H1 (cell line): ENCODE measurements around the gene CISD1. TPM values are rescaled to one million over a fixed set of nuclear protein-coding genes. Genes with fewer than 3 reads are reported as not detected.

Source experiments
- CTCF ChIA-PET: fragments of 300-600 bp; sonication (Branson Sonifier 250); formaldehyde crosslinking; loops from one replicate; lab custom pipeline; 2021; ENCODE audit not compliant: partially characterized antibody; lab: Charles Lee
- POLR2A ChIA-PET: fragments of 300-600 bp; sonication (Branson Sonifier 250); formaldehyde crosslinking; loops from one replicate; lab custom pipeline; 2021; ENCODE audit warnings: inconsistent platforms; ENCODE audit not compliant: partially characterized antibody; lab: Charles Lee
- DNase-seq, 2 experiments: peaks; one replicate each; pipeline versions ENCODE4 v3.0.0 to v3.0.0-alpha.2; 2010 to 2022; ENCODE audit warnings: low spot score in 2 of 2, low read depth in 1 of 2, mixed read lengths in 1 of 2
- FAIRE-seq: peaks from 2 replicates; lab custom pipeline; 2011; peaks lifted over from hg19 to GRCh38; lab: Jason Lieb, UNC
- H2AFZ ChIP-seq: 2 replicates; pipeline ENCODE4 v1.8.1; 2012; ENCODE audit warnings: low read length, inconsistent platforms
- H2AK5ac ChIP-seq: 2 replicates; pipeline ENCODE4 v1.6.1; 2013; ENCODE audit warnings: low read depth, low read length
- H2BK120ac ChIP-seq: replicated peaks from 2 replicates; pipeline ENCODE3; 2013; ENCODE audit warnings: low read depth, low read length, inconsistent platforms
- H2BK12ac ChIP-seq: 2 replicates; pipeline ENCODE4 v1.6.1; 2013; ENCODE audit warnings: low read depth, low read length
- H2BK15ac ChIP-seq: 2 replicates; pipeline ENCODE4 v1.6.1; 2013; ENCODE audit warnings: low read length
- H2BK20ac ChIP-seq: 2 replicates; pipeline ENCODE4 v1.6.1; 2013; ENCODE audit warnings: low read length
- H2BK5ac ChIP-seq: 2 replicates; pipeline ENCODE4 v1.6.1; 2013; ENCODE audit warnings: low read depth, low read length
- H3K14ac ChIP-seq: 2 replicates; pipeline ENCODE4 v1.6.1; 2013; ENCODE audit warnings: inconsistent platforms; ENCODE audit not compliant: insufficient read length
- H3K18ac ChIP-seq: 2 replicates; pipeline ENCODE4 v1.6.1; 2013; ENCODE audit warnings: low read length; ENCODE audit errors: extremely low read depth
- H3K23ac ChIP-seq: 2 replicates; pipeline ENCODE4 v1.6.1; 2013; ENCODE audit warnings: inconsistent platforms; ENCODE audit not compliant: insufficient read length
- H3K23me2 ChIP-seq: 2 replicates; pipeline ENCODE4 v1.6.1; 2013; ENCODE audit warnings: low read depth, low read length
- H3K27ac ChIP-seq: 2 replicates; pipeline ENCODE4 v1.6.1; 2011; ENCODE audit warnings: low read depth, low read length, inconsistent platforms
- H3K27me3 ChIP-seq, 4 experiments: replicated peaks in 1 of 4; 1 replicate in 1 of 4; 2 replicates in 3 of 4; pipeline versions ENCODE4 v1.6.1 to v1.8.1; 2011 to 2013; ENCODE audit warnings: low read length in 3 of 4, mild to moderate bottlenecking in 3 of 4, inconsistent platforms in 2 of 4, mixed read lengths in 2 of 4, moderate library complexity in 1 of 4; ENCODE audit not compliant: control insufficient read depth in 3 of 4, insufficient read depth in 3 of 4; ENCODE audit errors: extremely low read depth in 1 of 4
- H3K36me3 ChIP-seq, 4 experiments: 2 replicates each; pipeline versions ENCODE4 v1.6.1 to v1.8.1; 2011 to 2013; ENCODE audit warnings: mild to moderate bottlenecking in 4 of 4, low read length in 3 of 4, moderate library complexity in 2 of 4, control low read depth in 1 of 4, inconsistent platforms in 1 of 4; ENCODE audit not compliant: insufficient read depth in 4 of 4, control insufficient read depth in 2 of 4
- H3K4ac ChIP-seq: replicated peaks from 2 replicates; pipeline ENCODE3; 2013; ENCODE audit warnings: low read length, low read depth, mixed read lengths, inconsistent platforms; ENCODE audit not compliant: insufficient read length
- H3K4me1 ChIP-seq, 4 experiments: replicated peaks in 1 of 4; 1 replicate in 1 of 4; 2 replicates in 3 of 4; pipeline versions ENCODE4 v1.6.1 to v1.8.1; 2011 to 2013; ENCODE audit warnings: low read length in 3 of 4, inconsistent platforms in 2 of 4, mixed read lengths in 1 of 4; ENCODE audit not compliant: insufficient read depth in 4 of 4, control insufficient read depth in 3 of 4
- H3K4me2 ChIP-seq, 2 experiments: 2 replicates each; pipeline versions ENCODE4 v1.6.1 to v1.8.1; 2011 to 2013; ENCODE audit warnings: low read depth in 2 of 2, low read length in 2 of 2, control low read depth in 1 of 2, inconsistent platforms in 1 of 2, mild to moderate bottlenecking in 1 of 2; ENCODE audit not compliant: insufficient read depth in 1 of 2
- H3K4me3 ChIP-seq, 4 experiments: fragments of 200-600, 300-600 bp in 1 of 4; sonication (generic), shearing (Covaris generic), sonication (Bioruptor Twin) in 1 of 4; 2 replicates each; pipeline versions ENCODE4 v1.5.1 to v1.8.1; 2011 to 2016; ENCODE audit warnings: low read length in 4 of 4, low read depth in 3 of 4, control low read depth in 2 of 4, inconsistent platforms in 2 of 4, mild to moderate bottlenecking in 2 of 4, mixed read lengths in 1 of 4, moderate library complexity in 1 of 4; ENCODE audit not compliant: insufficient read depth in 2 of 4; ENCODE audit errors: extremely low read depth in 1 of 4
- H3K56ac ChIP-seq: replicated peaks from 2 replicates; pipeline ENCODE3; 2013; ENCODE audit warnings: low read depth, mild to moderate bottlenecking, mixed read lengths, low read length, inconsistent platforms; ENCODE audit not compliant: insufficient read length
- H3K79me1 ChIP-seq: 2 replicates; pipeline ENCODE4 v1.6.1; 2013; ENCODE audit warnings: low read depth, low read length, control low read depth
- H3K79me2 ChIP-seq, 2 experiments: 2 replicates each; pipeline versions ENCODE4 v1.6.1 to v1.8.1; 2012 to 2013; ENCODE audit warnings: low read length in 2 of 2, mild to moderate bottlenecking in 2 of 2, inconsistent platforms in 1 of 2; ENCODE audit not compliant: insufficient read depth in 2 of 2, control insufficient read depth in 1 of 2
- H3K9ac ChIP-seq, 4 experiments: replicated peaks in 1 of 4; 1 replicate in 1 of 4; 2 replicates in 3 of 4; pipeline versions ENCODE4 v1.6.1 to v1.8.1; 2011 to 2013; ENCODE audit warnings: low read depth in 3 of 4, low read length in 3 of 4, control low read depth in 2 of 4, mild to moderate bottlenecking in 2 of 4, moderate library complexity in 2 of 4, inconsistent platforms in 1 of 4; ENCODE audit errors: extremely low read depth in 1 of 4
- H3K9me3 ChIP-seq, 2 experiments: 2 replicates each; pipeline versions ENCODE4 v1.6.1 to v1.8.1; 2012 to 2013; ENCODE audit warnings: mild to moderate bottlenecking in 2 of 2, moderate library complexity in 2 of 2, control low read depth in 1 of 2, inconsistent platforms in 1 of 2, low read depth in 1 of 2, low read length in 1 of 2, mixed read lengths in 1 of 2; ENCODE audit not compliant: insufficient read depth in 2 of 2
- H4K20me1 ChIP-seq, 2 experiments: replicated peaks in 1 of 2; 2 replicates each; pipeline versions ENCODE3 to v1.8.1; 2011 to 2013; ENCODE audit warnings: inconsistent platforms in 2 of 2, low read length in 2 of 2, mild to moderate bottlenecking in 1 of 2; ENCODE audit not compliant: insufficient read depth in 2 of 2, control insufficient read depth in 1 of 2
- H4K5ac ChIP-seq: 2 replicates; pipeline ENCODE4 v1.6.1; 2013; ENCODE audit warnings: low read length, low read depth, mixed read lengths, inconsistent platforms; ENCODE audit not compliant: insufficient read length
- H4K8ac ChIP-seq: 2 replicates; pipeline ENCODE4 v1.8.0; 2013; ENCODE audit warnings: mild to moderate bottlenecking, moderate library complexity, low read length, inconsistent platforms; ENCODE audit not compliant: insufficient read depth; ENCODE audit errors: extremely low read depth
- H4K91ac ChIP-seq: replicated peaks from 2 replicates; pipeline ENCODE3; 2013; ENCODE audit warnings: low read length, mixed read lengths, inconsistent platforms; ENCODE audit not compliant: insufficient read length
- ASH2L ChIP-seq: fragments of 200-600, 300-600 bp; sonication (generic); IDR thresholded peaks from one replicate; pipeline ENCODE4 v1.7.1; 2017; ENCODE audit warnings: low read length
- CBX8 ChIP-seq: fragments of 300-800, 300-1000 bp; sonication (generic); IDR thresholded peaks from 2 replicates; pipeline ENCODE4 v1.7.1; 2016; ENCODE audit warnings: low read depth, low read length, borderline replicate concordance
- CREB1 ChIP-seq: IDR thresholded peaks from 2 replicates; pipeline ENCODE4 v1.6.1; 2012; ENCODE audit warnings: inconsistent platforms
- EP300 ChIP-seq, 2 experiments: IDR thresholded peaks; 1 replicate in 1 of 2; 2 replicates in 1 of 2; pipeline ENCODE4 v1.6.1; 2011 to 2012; ENCODE audit warnings: low read depth in 2 of 2, low read length in 2 of 2, mild to moderate bottlenecking in 2 of 2, borderline replicate concordance in 1 of 2, inconsistent platforms in 1 of 2, moderate library complexity in 1 of 2
- HDAC6 ChIP-seq: IDR thresholded peaks from one replicate; pipeline ENCODE4 v1.7.1; 2012; ENCODE audit warnings: low read depth, mild to moderate bottlenecking, inconsistent platforms, low read length, moderate library complexity
- MAFK ChIP-seq: IDR thresholded peaks from 2 replicates; pipeline ENCODE4 v1.6.1; 2012; ENCODE audit warnings: low read depth, mild to moderate bottlenecking, improper control_type of control experiment, low read length
- POLR2A ChIP-seq, 2 experiments: IDR thresholded peaks; 1 replicate in 1 of 2; 2 replicates in 1 of 2; pipeline ENCODE4 v1.6.1; 2011; ENCODE audit warnings: low read depth in 2 of 2, low read length in 2 of 2, mild to moderate bottlenecking in 2 of 2; ENCODE audit errors: control extremely low read depth in 1 of 2
- RFX5 ChIP-seq: IDR thresholded peaks from 2 replicates; pipeline ENCODE4 v1.6.1; 2011; ENCODE audit warnings: low read depth, low read length, improper control_type of control experiment, borderline replicate concordance
- SIX5 ChIP-seq: IDR thresholded peaks from 2 replicates; pipeline ENCODE4 v1.6.1; 2011; ENCODE audit warnings: mild to moderate bottlenecking, low read depth, low read length
- SP4 ChIP-seq: IDR thresholded peaks from 2 replicates; pipeline ENCODE4 v1.6.1; 2012; ENCODE audit warnings: low read length, inconsistent platforms
- SRF ChIP-seq: IDR thresholded peaks from 2 replicates; pipeline ENCODE4 v1.6.1; 2011; ENCODE audit warnings: mild to moderate bottlenecking, low read depth, low read length, moderate library complexity
- TAF7 ChIP-seq: optimal IDR thresholded peaks from 2 replicates; pipeline ENCODE3; 2011; ENCODE audit warnings: low read depth, mild to moderate bottlenecking, inconsistent platforms, low read length, moderate library complexity, borderline replicate concordance
- WGBS, 2 experiments: shearing (Covaris generic) in 1 of 2; methylation state at CpG; one replicate each; pipeline versions ENCODE4 v1.1.6 to v1.1.7; 2013 to 2015; ENCODE audit warnings: low lambda C conversion rate in 2 of 2, mixed read lengths in 2 of 2, inconsistent platforms in 1 of 2, low coverage in 1 of 2, missing lambda C conversion rate in 1 of 2; ENCODE audit not compliant: insufficient replicate concordance in 2 of 2, insufficient coverage in 1 of 2, insufficient read length in 1 of 2; ENCODE audit errors: extremely low coverage in 1 of 2, missing lambda C conversion rate in 1 of 2; 5-methylcytosine and 5-hydroxymethylcytosine counted together
- polyA plus RNA-seq, 7 experiments: library from polyadenylated mRNA; depleted of rRNA in 3 of 7; stranded (reverse) in 5 of 7; unstranded in 2 of 7; fragments of >200 nt in 5 of 7; fragments of 200-250 nt in 2 of 7; gene quantifications; 1 replicate in 5 of 7; 2 replicates in 1 of 7; 4 replicates in 1 of 7; pipeline versions ENCODE4 v1.2.1 to v1.2.3, GENCODE V29; 2011 to 2013; ENCODE audit warnings: missing spikeins in 2 of 7, mixed read lengths in 2 of 7
- total RNA-seq: library from RNA; stranded (reverse); fragmentation: NEBNext Ultra II Directional; extraction: Animal tissue kit (Norgen Biotek cat#: 25700); gene quantifications from 2 replicates; pipeline ENCODE4 v1.2.1, GENCODE V29; 2021

CISD1 gene
- total and polyA plus RNA-seq, 2 of the 8 experiments (the other 6 are each of a cell fraction or from before 2014, with no cell fraction given): 22.6 to 43.2 TPM

DNA sequence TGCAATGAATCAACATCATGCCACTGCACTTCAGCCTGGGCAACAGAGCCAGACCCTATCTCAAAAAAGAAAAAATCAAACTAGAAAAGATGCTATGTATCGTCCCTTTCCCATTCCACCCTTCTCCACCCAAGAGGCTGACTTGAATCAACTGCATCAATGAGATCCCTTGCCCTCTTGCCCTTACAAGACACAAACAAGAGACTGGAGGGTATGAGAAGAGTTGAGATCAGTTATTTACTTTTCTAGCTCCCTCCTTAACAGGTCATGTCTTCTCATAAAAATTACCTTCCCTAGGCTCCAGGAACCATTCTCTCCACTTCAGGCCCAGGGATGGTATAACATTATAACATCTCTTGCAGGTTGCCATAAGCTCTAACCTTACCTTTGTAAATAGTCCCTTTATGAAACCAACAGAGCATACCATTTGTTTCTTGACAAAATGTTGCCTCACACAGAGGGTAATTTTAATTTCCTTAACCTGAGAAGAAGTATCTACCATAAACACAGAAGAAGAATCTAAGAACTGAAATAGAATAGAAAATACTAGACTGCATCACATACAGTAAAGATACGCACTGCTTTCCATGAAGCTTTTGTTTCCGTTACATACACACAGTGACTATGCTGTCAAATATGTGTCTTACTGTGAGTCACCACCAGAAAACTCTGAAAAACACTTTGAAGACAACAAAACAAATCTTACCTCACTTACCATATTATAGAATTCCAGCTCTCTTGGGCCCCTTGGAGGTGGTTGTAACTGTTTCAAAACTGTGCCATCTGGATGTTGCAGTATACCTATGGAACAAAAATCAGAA is 31.7 kb upstream of the CISD1 start:
- Histone ChIP-seq H2BK120ac (no peak overlapping the region), H2AK5ac (no peak overlapping the region), H3K23me2 (no peaks in the 10 kb centered on the region), H3K4me2 (no peak overlapping the region), H4K5ac (no peak overlapping the region), H3K56ac (no peak overlapping the region), H2BK20ac (no peak overlapping the region), H3K9ac (no peak overlapping the region), H2BK5ac (no peak overlapping the region), H3K36me3 (0 out of 8 replicates have a peak, but pooled peaks cover 0 to 5% (median 0%) of the 10 kb centered on the region in 4 experiments), H3K14ac (no peak overlapping the region), H3K18ac (no peak overlapping the region), H2BK15ac (no peak overlapping the region), H3K27me3 (no peaks in the 10 kb centered on the region), H3K27ac (no peak overlapping the region), H3K79me1 (no peaks in the 10 kb centered on the region), H2BK12ac (no peak overlapping the region), H2AFZ (no peak overlapping the region), H3K4me3 (no peak overlapping the region), H3K79me2 (peaks cover 0 to 8% of the 10 kb centered on the region in 2 experiments; a peak in 2 of 4 replicates), H3K4me1 (peaks cover 0 to 7% (median 4%) of the 10 kb centered on the region in 4 experiments; a peak in 2 of 7 replicates), H4K20me1 (no peaks in the 10 kb centered on the region), H3K9me3 (no peaks in the 10 kb centered on the region), H4K91ac (no peak overlapping the region), H3K4ac (no peak overlapping the region), H3K23ac (no peak overlapping the region), H4K8ac (no peak overlapping the region)
- DNase-seq: no peak
- ChIA-PET POLR2A (no interaction called here), CTCF (interaction anchor here (1.6 kb wide), 1 partner anchor 12 kb away, joined by 5 read pairs; no protein-coding TSS in a partner anchor)
- WGBS, 2 experiments: 88% methylated on average over 3 of the region's 3 CpGs; no CpG with 5 or more reads in 1 of the 2 experiments
- FAIRE-seq: no peak
- TF ChIP-seq SRF (no peak), SIX5 (no peak), SP4 (no peak), HDAC6 (no peak), CBX8 (no peak), MAFK (no peak), CREB1 (no peak), POLR2A (IDR thresholded peaks at IDR 0.05; ENCODE audit: control extremely low read depth in 1 of 2, low read depth in 2 of 2, low read length in 2 of 2) (no peak), TAF7 (no peak), EP300 (IDR thresholded peaks at IDR 0.05; ENCODE audit: borderline replicate concordance in 1 of 2, low read depth in 2 of 2, low read length in 2 of 2) (no peak), RFX5 (no peak), ASH2L (no peak)
